Activated CD4-positive, alpha-beta memory T cell treated with anti-CD3 and anti-CD28 coated beads, Interleukin-2, amount 10 ng/mL, durations not matched to agents 7 days and 5 days (primary cell): ENCODE data around the gene GOLGA1. TPM values are rescaled to one million over a fixed set of nuclear protein-coding genes. Genes with fewer than 3 reads are reported as not detected.

Experiments used
- CTCF ChIA-PET: fragments of 350-600 bp; sonication (Branson Sonifier 250); formaldehyde crosslinking; loops from one replicate; lab custom pipeline; 2021; ENCODE audit warnings: antibody characterized with exemption, inconsistent platforms; lab: Charles Lee
- POLR2A ChIA-PET: fragments of 350-600 bp; sonication (Branson Sonifier 250); formaldehyde crosslinking; loops from one replicate; lab custom pipeline; 2021; ENCODE audit warnings: antibody characterized with exemption; lab: Charles Lee
- DNase-seq: peaks from one replicate; pipeline ENCODE4 v3.0.0-alpha.2; 2020
- H3K27ac Mint-ChIP-seq: one replicate; pipeline ENCODE4 v1.8.0; 2021; ENCODE audit warnings: mild to moderate bottlenecking, mixed read lengths
- H3K27me3 Mint-ChIP-seq: one replicate; pipeline ENCODE4 v1.8.0; 2021; ENCODE audit warnings: mixed read lengths
- H3K36me3 Mint-ChIP-seq: one replicate; pipeline ENCODE4 v1.8.0; 2021; ENCODE audit warnings: low read depth, mixed read lengths
- H3K4me1 Mint-ChIP-seq: one replicate; pipeline ENCODE4 v1.8.0; 2021; ENCODE audit warnings: mixed read lengths
- H3K4me3 Mint-ChIP-seq: one replicate; pipeline ENCODE4 v1.8.0; 2021; ENCODE audit warnings: mild to moderate bottlenecking, mixed read lengths
- H3K9me3 Mint-ChIP-seq: one replicate; pipeline ENCODE4 v1.8.0; 2021; ENCODE audit warnings: mixed read lengths
- total RNA-seq, 2 experiments: library from RNA; stranded (reverse); gene quantifications; one replicate each; pipeline ENCODE4 v1.2.3, GENCODE V29; 2021

GOLGA1 gene
- total RNA-seq, 2 experiments from 2014 or later: 18.0 to 19.7 TPM

DNA sequence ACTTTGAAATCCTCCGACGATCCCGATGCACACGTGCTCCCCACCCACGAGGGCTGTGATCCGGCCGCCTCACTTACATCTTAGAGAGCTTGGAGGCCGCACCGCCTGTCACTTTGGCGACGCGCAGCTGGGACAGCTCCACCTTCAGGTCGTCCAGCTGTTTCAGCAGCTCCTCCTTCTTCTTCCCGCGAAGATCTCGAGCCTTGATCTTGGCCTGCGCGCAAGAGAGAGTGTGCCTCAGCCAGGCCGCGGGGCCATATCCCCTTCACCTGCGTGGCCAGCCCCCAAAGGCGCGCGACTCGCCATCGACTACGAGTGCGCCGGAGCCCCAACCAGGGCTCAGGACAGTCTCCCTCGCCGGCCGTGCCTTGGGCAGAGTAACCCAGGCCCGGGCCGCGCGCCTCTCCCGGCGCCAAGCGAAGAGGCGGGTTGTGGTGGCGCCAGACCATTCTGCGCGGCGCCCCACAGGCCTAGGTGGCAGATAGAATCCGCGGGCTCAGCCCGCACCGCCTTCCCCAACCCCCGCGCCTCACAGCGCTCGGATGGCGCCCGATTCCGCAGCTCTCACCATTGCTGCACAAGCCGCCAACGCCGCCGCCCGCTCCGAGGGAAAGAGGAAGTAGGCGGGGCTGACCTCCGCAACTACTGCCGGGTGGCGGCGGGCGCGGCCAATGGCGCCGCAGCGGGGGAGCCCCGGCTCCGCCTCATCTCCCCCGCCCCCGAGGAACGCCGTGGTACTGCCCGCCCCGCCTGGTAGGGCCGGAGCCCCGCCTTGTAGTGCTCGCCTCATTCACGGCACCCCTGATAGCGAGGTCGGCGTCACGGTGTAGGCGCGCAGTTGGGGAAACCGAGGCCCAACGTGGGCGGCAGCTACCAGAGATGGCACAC, 79.3 kb downstream of the GOLGA1 start, which contains the start of the genes ARPC5L and RPL35:
Gene ARPC5L (plus strand): TSS at position 789 of the 888 bp plus-strand sequence. CDS start 7,161 bp downstream, outside the sequence.
Gene RPL35 (minus strand): TSS at position 616 of the 888 bp plus-strand sequence. CDS start 45 bp downstream, at position 571.
- Mint-ChIP-seq H3K36me3 (peaks cover 51% of the 10 kb centered on the region), H3K27ac (peak within 1 kb of the TSS; percentile 96), H3K4me1 (peaks cover 44% of the 10 kb centered on the region), H3K27me3 (no peaks in the 10 kb centered on the region), H3K4me3 (peak within 1 kb of the TSS; percentile 86), H3K9me3 (no peaks in the 10 kb centered on the region)
- POLR2A ChIA-PET: interaction anchor here (0.6 to 7.1 kb wide), 36 partner anchors 9 to 845 kb away, joined by 3 to 210 read pairs (median 4); partner anchors contain the start of genes GOLGA1, HSPA5, MAPKAP1 and NR6A1
- CTCF ChIA-PET: interaction anchor here (0.6 to 3.3 kb wide), 10 partner anchors 9 to 282 kb away, joined by 3 to 36 read pairs (median 6); partner anchors contain the start of genes NR6A1, SCAI and WDR38
- peak; percentile 97 for DNase-seq

GRCh38 chr9:124860582-124861341, 80.1 kb downstream of the GOLGA1 start:
- POLR2A ChIA-PET: interaction anchor here (0.6 to 7.1 kb wide), 30 partner anchors 8 to 846 kb away, joined by 3 to 210 read pairs (median 5); partner anchors contain the start of genes GOLGA1, HSPA5, MAPKAP1 and NR6A1
- DNase-seq: no peak
- H3K27me3 Mint-ChIP-seq: no peaks in the 10 kb centered on the region
- peaks cover 51% of the 10 kb centered on the region for H3K36me3 Mint-ChIP-seq
- H3K4me1 Mint-ChIP-seq: peaks cover 44% of the 10 kb centered on the region
- H3K9me3 Mint-ChIP-seq: no peaks in the 10 kb centered on the region
- H3K27ac Mint-ChIP-seq: peak overlapping the region; percentile 96
- CTCF ChIA-PET: interaction anchor here (0.6 to 3.3 kb wide), 8 partner anchors 8 to 283 kb away, joined by 3 to 36 read pairs (median 8); partner anchors contain the start of genes NR6A1, SCAI and WDR38
- peak overlapping the region; percentile 86 for H3K4me3 Mint-ChIP-seq

- CTCF ChIA-PET: interaction anchor here (1.6 to 3.3 kb wide), 5 partner anchors 8 to 284 kb away, joined by 5 to 36 read pairs (median 10); partner anchors contain the start of genes NR6A1, SCAI and WDR38
- Mint-ChIP-seq H3K9me3 (no peaks in the 10 kb centered on the region), H3K27me3 (no peaks in the 10 kb centered on the region), H3K36me3 (peaks cover 51% of the 10 kb centered on the region), H3K4me3 (peak overlapping the region; percentile 86), H3K27ac (peak overlapping the region; percentile 96), H3K4me1 (peaks cover 44% of the 10 kb centered on the region)
- POLR2A ChIA-PET: interaction anchor here (1.1 to 7.1 kb wide), 15 partner anchors 7 to 483 kb away, joined by 3 to 210 read pairs (median 9); partner anchors contain the start of genes HSPA5, NR6A1, RABEPK and SCAI
- DNase-seq: no peak
These were observed 80.9 kb downstream of the GOLGA1 start for GRCh38 chr9:124859803-124860581.

DNA sequence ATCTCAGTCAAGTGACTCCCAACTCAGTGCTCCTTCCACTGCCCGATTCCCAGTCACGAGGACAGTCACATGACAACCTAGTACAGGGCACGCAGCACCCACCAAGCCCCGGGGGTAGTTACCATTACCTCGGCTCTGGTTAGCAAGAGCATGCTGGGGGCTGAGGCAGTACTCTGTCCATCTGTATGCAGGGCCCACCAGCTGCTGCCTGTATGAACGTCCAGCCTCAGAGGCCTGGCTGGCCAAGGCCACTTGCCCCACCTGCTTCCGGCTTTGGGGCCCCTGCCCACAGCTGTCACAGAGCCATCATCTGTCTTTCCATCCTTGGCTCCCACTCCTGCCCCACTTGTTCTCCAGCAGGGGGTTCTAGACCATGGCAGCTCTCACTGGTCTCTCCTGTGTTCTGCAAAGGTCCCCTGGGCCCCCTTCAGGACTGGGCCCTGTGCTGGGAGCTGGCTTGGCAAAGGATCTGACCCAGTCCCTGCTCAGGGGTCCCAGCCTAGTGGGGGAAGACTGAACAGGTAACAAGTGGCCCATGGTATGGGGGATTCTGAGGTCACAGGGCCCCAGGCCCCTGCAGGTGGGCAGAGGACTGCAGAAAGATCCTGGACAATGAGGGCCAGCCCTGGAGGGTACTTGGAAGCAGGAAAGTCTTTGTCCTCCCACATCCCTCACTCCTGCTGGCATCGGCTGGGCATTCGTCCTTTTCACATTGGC, 82.4 kb downstream of the GOLGA1 start:
- Mint-ChIP-seq H3K4me3 (no peak overlapping the region), H3K9me3 (no peaks in the 10 kb centered on the region), H3K27ac (no peak overlapping the region), H3K27me3 (no peaks in the 10 kb centered on the region), H3K4me1 (peaks cover 40% of the 10 kb centered on the region), H3K36me3 (peaks cover 51% of the 10 kb centered on the region)
- DNase-seq: no peak
- POLR2A ChIA-PET: interaction anchor here (1.8 to 7.9 kb wide), 3 partner anchors 14 to 86 kb away, joined by 5 to 210 read pairs (median 66); partner anchors contain the start of gene NR6A1
- CTCF ChIA-PET: interaction anchor here (0.6 to 13.2 kb wide), 4 partner anchors 12 to 104 kb away, joined by 3 to 264 read pairs (median 6); partner anchors contain the start of genes NR6A1 and OLFML2A

- H3K4me1 Mint-ChIP-seq: peaks cover 40% of the 10 kb centered on the region
- H3K36me3 Mint-ChIP-seq: peaks cover 51% of the 10 kb centered on the region
- H3K27ac Mint-ChIP-seq: no peak overlapping the region
- peaks cover 2% of the 10 kb centered on the region for H3K27me3 Mint-ChIP-seq
- CTCF ChIA-PET: interaction anchor here (1.9 to 13.2 kb wide), 2 partner anchors 12 to 85 kb away, joined by 9 to 264 read pairs; partner anchors contain the start of genes NR6A1 and OLFML2A
- H3K4me3 Mint-ChIP-seq: no peak overlapping the region
- no peak for DNase-seq
- POLR2A ChIA-PET: interaction anchor here (1.8 to 7.9 kb wide), 3 partner anchors 14 to 86 kb away, joined by 5 to 210 read pairs (median 66); partner anchors contain the start of gene NR6A1
- no peaks in the 10 kb centered on the region for H3K9me3 Mint-ChIP-seq
These were observed 83.2 kb downstream of the GOLGA1 start for GRCh38 chr9:124857533-124858162.

GRCh38 chr9:124855944-124856765, 84.7 kb downstream of the GOLGA1 start:
- Mint-ChIP-seq H3K36me3 (peaks cover 45% of the 10 kb centered on the region), H3K27me3 (peaks cover 6% of the 10 kb centered on the region), H3K9me3 (no peaks in the 10 kb centered on the region), H3K27ac (no peak overlapping the region), H3K4me1 (peaks cover 41% of the 10 kb centered on the region), H3K4me3 (no peak overlapping the region)
- ChIA-PET CTCF (interaction anchor here (6.1 to 13.2 kb wide), 2 partner anchors 16 to 83 kb away, joined by 46 to 264 read pairs; partner anchors contain the start of genes NR6A1 and OLFML2A), POLR2A (interaction anchor here (1.2 to 7.9 kb wide), 5 partner anchors 13 to 84 kb away, joined by 3 to 66 read pairs (median 13); partner anchors contain the start of gene NR6A1)
- DNase-seq: no peak

DNA sequence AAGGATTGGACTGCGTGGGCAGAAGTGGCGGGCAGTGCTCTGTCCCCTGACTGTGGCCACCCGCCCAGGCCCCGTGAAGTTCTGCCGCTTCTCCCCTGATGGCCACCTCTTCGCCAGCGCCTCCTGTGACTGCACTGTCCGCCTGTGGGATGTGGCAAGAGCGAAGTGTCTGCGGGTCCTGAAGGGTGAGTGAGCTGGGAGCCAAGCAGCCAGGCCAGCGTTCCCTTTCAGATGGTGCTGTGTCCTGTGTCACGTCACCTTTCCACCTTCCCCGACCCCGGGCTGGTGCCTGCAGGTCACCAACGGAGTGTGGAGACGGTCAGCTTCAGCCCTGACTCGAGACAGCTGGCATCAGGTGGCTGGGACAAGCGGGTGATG, 85.3 kb downstream of the GOLGA1 start:
- ChIA-PET POLR2A (interaction anchor here (1.2 to 7.9 kb wide), 5 partner anchors 14 to 84 kb away, joined by 3 to 66 read pairs (median 13); partner anchors contain the start of gene NR6A1), CTCF (interaction anchor here (6.1 to 13.2 kb wide), 2 partner anchors 15 to 83 kb away, joined by 46 to 264 read pairs; partner anchors contain the start of genes NR6A1 and OLFML2A)
- H3K27me3 Mint-ChIP-seq: peaks cover 7% of the 10 kb centered on the region
- DNase-seq: no peak
- H3K4me1 Mint-ChIP-seq: peaks cover 37% of the 10 kb centered on the region
- no peaks in the 10 kb centered on the region for H3K9me3 Mint-ChIP-seq
- peaks cover 39% of the 10 kb centered on the region for H3K36me3 Mint-ChIP-seq
- H3K4me3 Mint-ChIP-seq: no peak overlapping the region
- no peak overlapping the region for H3K27ac Mint-ChIP-seq

DNA sequence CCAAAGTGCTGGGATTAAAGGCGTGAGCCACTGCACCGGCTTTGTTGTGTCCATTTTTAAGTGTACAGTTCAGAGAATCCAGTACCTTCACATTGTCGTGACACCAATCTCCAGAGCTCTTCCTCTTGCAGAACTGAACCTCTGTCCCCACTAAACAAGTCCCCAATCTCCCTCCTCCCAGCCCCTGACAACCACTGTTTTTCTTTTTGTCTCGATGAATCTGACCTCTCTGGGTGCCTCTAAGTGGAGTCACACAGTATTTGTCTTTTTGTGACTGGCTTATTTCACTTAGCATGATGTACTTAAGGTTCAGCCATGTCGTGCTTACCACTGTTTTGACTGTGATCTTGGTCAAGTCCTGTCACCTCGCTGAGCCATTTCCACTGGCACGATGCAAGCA, 86.1 kb downstream of the GOLGA1 start:
- Mint-ChIP-seq H3K27me3 (peaks cover 8% of the 10 kb centered on the region), H3K4me1 (peaks cover 30% of the 10 kb centered on the region), H3K27ac (no peak overlapping the region), H3K4me3 (no peak overlapping the region), H3K36me3 (peaks cover 32% of the 10 kb centered on the region), H3K9me3 (no peaks in the 10 kb centered on the region)
- CTCF ChIA-PET: interaction anchor here (1.4 to 13.2 kb wide), 4 partner anchors 15 to 288 kb away, joined by 3 to 264 read pairs (median 32); partner anchors contain the start of genes NR6A1, OLFML2A and SCAI
- no peak for DNase-seq
- POLR2A ChIA-PET: interaction anchor here (0.8 to 7.9 kb wide), 6 partner anchors 7 to 87 kb away, joined by 3 to 66 read pairs (median 16); partner anchors contain the start of genes ARPC5L, NR6A1 and RPL35

- H3K27me3 Mint-ChIP-seq: peaks cover 10% of the 10 kb centered on the region
- H3K9me3 Mint-ChIP-seq: no peaks in the 10 kb centered on the region
- no peak overlapping the region for H3K4me3 Mint-ChIP-seq
- DNase-seq: no peak
- no peak overlapping the region for H3K27ac Mint-ChIP-seq
- CTCF ChIA-PET: interaction anchor here (1.0 to 13.2 kb wide), 19 partner anchors 8 to 293 kb away, joined by 3 to 264 read pairs (median 8); partner anchors contain the start of genes ARPC5L, NR6A1, OLFML2A and RPL35
- peaks cover 23% of the 10 kb centered on the region for H3K4me1 Mint-ChIP-seq
- POLR2A ChIA-PET: interaction anchor here (0.8 to 7.9 kb wide), 9 partner anchors 8 to 87 kb away, joined by 3 to 66 read pairs (median 3); partner anchors contain the start of genes ARPC5L, NR6A1 and RPL35
- peaks cover 25% of the 10 kb centered on the region for H3K36me3 Mint-ChIP-seq
These were observed 86.7 kb downstream of the GOLGA1 start for GRCh38 chr9:124854161-124854560.
